OCI-LY7 (cell line): ENCODE measurements around the gene TBC1D3B. TPM values are rescaled to one million over a fixed set of nuclear protein-coding genes. Genes with fewer than 3 reads are reported as not detected.
"Not testable (repeated sequence)": the region's sequence is repeated elsewhere in the genome, so short reads cannot be mapped to it uniquely, and the experiment has no call there.

ENCODE experiments used
- BruUV-seq: library from RNA; stranded (reverse); fragments of 400-500 nt; replicated peaks from 2 replicates; lab custom pipeline; 2021; lab: Mats Ljungman, UMichigan
- CTCF ChIA-PET: fragments of 300-600 bp; sonication (Branson Sonifier 250); formaldehyde crosslinking; loops from one replicate; lab custom pipeline; 2022; ENCODE audit warnings: antibody characterized with exemption; ENCODE audit not compliant: unreplicated experiment; lab: Charles Lee
- POLR2A ChIA-PET: fragments of 300-600 bp; sonication (Branson Sonifier 250); formaldehyde crosslinking; loops from one replicate; lab custom pipeline; 2022; ENCODE audit warnings: antibody characterized with exemption; lab: Charles Lee
- DNase-seq: peaks from one replicate; pipeline ENCODE4 v3.0.0-alpha.2; 2015; ENCODE audit warnings: low spot score
- H2AFZ ChIP-seq: fragments of 200-600 bp; sonication (generic), shearing (Covaris generic); 2 replicates; pipeline ENCODE4 v1.6.1; 2014; ENCODE audit warnings: mild to moderate bottlenecking, antibody characterized with exemption, low read length, moderate library complexity
- H3K27ac ChIP-seq: fragments of 200-600 bp; sonication (generic); 2 replicates; pipeline ENCODE4 v1.5.1; 2014; ENCODE audit warnings: mixed run types, low read depth, mild to moderate bottlenecking, moderate library complexity, low read length, inconsistent platforms; ENCODE audit not compliant: poor library complexity, severe bottlenecking
- H3K36me3 ChIP-seq: fragments of 200-600 bp; sonication (generic); 2 replicates; pipeline ENCODE4 v1.6.1; 2014; ENCODE audit warnings: mild to moderate bottlenecking, antibody characterized with exemption, low read length, moderate library complexity, mixed read lengths; ENCODE audit not compliant: insufficient read depth
- H3K4me1 ChIP-seq: fragments of 200-600 bp; sonication (generic); 2 replicates; pipeline ENCODE4 v1.5.1; 2014; ENCODE audit warnings: mild to moderate bottlenecking, low read length; ENCODE audit not compliant: insufficient read depth, poor library complexity, severe bottlenecking
- H3K4me2 ChIP-seq: fragments of 200-600 bp; sonication (generic); 2 replicates; pipeline ENCODE4 v1.6.1; 2014; ENCODE audit warnings: mild to moderate bottlenecking, low read length
- H3K4me3 ChIP-seq: fragments of 200-600 bp; sonication (generic); 2 replicates; pipeline ENCODE4 v1.5.1; 2014; ENCODE audit warnings: mild to moderate bottlenecking, low read depth, low read length; ENCODE audit not compliant: poor library complexity, severe bottlenecking
- H3K79me2 ChIP-seq: fragments of 200-600 bp; sonication (generic); 2 replicates; pipeline ENCODE4 v1.6.1; 2016; ENCODE audit warnings: low read depth, mild to moderate bottlenecking, low read length, moderate library complexity, mixed read lengths; ENCODE audit not compliant: insufficient read depth
- H3K9me2 ChIP-seq: fragments of 200-600 bp; sonication (generic); 2 replicates; pipeline ENCODE4 v1.6.1; 2016; ENCODE audit warnings: mild to moderate bottlenecking, low read length, mixed read lengths; ENCODE audit not compliant: insufficient read depth
- H3K9me3 ChIP-seq: fragments of 200-600 bp; sonication (generic); 2 replicates; pipeline ENCODE4 v1.6.1; 2014; ENCODE audit warnings: mild to moderate bottlenecking, mixed run types, low read length, mixed read lengths
- H4K20me1 ChIP-seq: fragments of 200-600 bp; sonication (generic); 2 replicates; pipeline ENCODE4 v1.6.1; 2014; ENCODE audit warnings: mild to moderate bottlenecking, antibody characterized with exemption, low read length, moderate library complexity, mixed read lengths; ENCODE audit not compliant: insufficient read depth
- EZH2phosphoT487 ChIP-seq: fragments of 200-600 bp; sonication (generic); IDR thresholded peaks from 2 replicates; pipeline ENCODE4 v1.6.1; 2018; ENCODE audit warnings: low read depth, borderline replicate concordance, mild to moderate bottlenecking, mixed run types, antibody characterized with exemption, low read length, moderate library complexity, mixed read lengths
- intact Hi-C: fragments of 100-400 bp; cut with micrococcal nuclease; formaldehyde crosslinking; loops from one replicate; pipeline ENCODE4 v1.10.0; 2022; ENCODE audit not compliant: unreplicated experiment
- total RNA-seq, 2 experiments: library from RNA; depleted of rRNA in 1 of 2; stranded (reverse); fragments of >200 nt in 1 of 2; shearing (Covaris generic) in 1 of 2; gene quantifications; 2 replicates each; pipeline ENCODE4 v1.2.3, GENCODE V29; 2014 to 2022
- TF ChIP-seq, protein P1 (sequence below): fragments of 200-600 bp; sonication (generic); conservative IDR thresholded peaks from 2 replicates; pipeline ENCODE4 v1.5.1; 2014; ENCODE audit warnings: mild to moderate bottlenecking, antibody characterized with exemption, low read length, moderate library complexity, mixed read lengths

Gene TBC1D3B
- total RNA-seq, 2 experiments from 2014 or later: 3.0 to 13.8 TPM

DNA sequence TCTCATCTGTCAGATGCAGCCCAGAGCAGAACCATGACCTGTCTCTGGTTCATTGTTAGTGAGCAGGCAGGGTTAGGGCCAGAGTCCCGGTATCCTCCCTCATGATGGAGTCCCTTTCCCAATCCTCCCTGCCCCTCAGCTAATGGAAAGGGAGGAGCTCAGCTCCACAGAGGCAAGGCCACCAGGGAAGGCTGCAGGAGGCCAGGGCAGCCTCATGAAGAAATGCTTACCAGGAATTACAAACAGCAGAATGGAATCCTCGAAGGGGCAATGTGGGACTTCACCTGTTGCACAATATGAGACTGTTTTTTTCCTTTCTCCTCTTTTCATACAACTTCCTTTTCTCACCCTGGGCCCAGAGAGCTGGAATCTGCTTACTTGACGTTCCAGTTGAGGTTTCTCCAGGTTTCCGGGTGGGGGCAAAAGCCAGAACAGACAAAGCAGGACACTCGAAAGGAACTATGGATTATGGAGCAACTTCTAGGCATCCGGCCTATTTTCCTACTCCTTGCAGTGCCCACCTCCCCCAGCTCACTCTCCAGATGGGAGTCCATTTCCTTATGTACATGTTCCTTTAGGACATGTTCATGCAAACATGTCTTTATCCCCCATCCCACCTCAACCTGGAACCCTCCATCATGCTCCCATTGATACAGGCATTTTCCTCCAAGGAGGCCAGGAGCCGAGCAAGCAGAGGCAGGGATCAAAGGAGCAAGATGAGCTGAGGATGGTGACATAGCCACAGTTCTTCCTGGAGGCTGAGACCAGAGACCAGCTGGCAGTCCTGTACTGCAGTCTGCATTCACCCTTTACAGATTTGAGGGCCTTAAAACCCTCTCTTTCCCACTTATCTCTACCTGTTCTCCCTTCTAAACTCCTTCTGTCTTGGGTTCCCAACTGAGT is 39.2 kb upstream of the TBC1D3B start:
- BruUV-seq, CTCF ChIA-PET: not testable (repeated sequence)

DNA sequence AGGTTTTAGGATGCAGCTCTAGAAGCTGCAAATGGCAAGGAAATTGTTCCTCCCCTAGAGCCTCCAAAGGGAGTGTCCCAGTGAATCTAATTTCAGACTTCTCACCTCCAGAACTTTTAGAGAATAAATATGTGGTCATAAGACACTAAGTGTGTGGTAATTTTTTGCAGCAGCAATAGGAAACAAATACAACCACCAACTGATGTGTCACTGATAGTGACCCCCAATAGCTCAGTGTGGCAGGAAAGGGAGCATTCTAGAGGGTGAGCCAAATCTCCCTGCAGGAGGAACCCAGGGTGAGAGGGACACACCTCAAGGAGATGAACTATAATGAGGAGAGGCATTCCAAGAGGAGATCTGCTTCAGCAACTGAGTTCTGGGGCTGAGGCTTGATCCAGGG is 38.5 kb upstream of the TBC1D3B start:
- CTCF ChIA-PET: no interaction called here
- Histone ChIP-seq H3K27ac (no peak overlapping the region), H3K4me2 (no peak overlapping the region), H3K9me2 (no peaks in the 10 kb centered on the region), H3K36me3 (no peaks in the 10 kb centered on the region), H3K9me3 (no peaks in the 10 kb centered on the region), H3K79me2 (no peaks in the 10 kb centered on the region), H3K4me3 (no peak overlapping the region), H2AFZ (no peak overlapping the region), H3K4me1 (peaks cover 24% of the 10 kb centered on the region), H4K20me1 (no peaks in the 10 kb centered on the region)
- intact Hi-C loops: no loop called here
- TF ChIP-seq EZH2phosphoT487: no peak
- TF ChIP-seq, protein P1, sequence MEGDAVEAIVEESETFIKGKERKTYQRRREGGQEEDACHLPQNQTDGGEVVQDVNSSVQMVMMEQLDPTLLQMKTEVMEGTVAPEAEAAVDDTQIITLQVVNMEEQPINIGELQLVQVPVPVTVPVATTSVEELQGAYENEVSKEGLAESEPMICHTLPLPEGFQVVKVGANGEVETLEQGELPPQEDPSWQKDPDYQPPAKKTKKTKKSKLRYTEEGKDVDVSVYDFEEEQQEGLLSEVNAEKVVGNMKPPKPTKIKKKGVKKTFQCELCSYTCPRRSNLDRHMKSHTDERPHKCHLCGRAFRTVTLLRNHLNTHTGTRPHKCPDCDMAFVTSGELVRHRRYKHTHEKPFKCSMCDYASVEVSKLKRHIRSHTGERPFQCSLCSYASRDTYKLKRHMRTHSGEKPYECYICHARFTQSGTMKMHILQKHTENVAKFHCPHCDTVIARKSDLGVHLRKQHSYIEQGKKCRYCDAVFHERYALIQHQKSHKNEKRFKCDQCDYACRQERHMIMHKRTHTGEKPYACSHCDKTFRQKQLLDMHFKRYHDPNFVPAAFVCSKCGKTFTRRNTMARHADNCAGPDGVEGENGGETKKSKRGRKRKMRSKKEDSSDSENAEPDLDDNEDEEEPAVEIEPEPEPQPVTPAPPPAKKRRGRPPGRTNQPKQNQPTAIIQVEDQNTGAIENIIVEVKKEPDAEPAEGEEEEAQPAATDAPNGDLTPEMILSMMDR: no peak
- POLR2A ChIA-PET: no interaction called here
- no TSS peak for BruUV-seq
- DNase-seq: no peak

More for the DNA sequence above, 39.2 kb upstream of the TBC1D3B start:
- H3K4me1 ChIP-seq: peaks cover 16% of the 10 kb centered on the region
- POLR2A ChIA-PET, DNase-seq, H3K9me2 ChIP-seq, intact Hi-C loops, H3K27ac ChIP-seq, H2AFZ ChIP-seq, H3K36me3 ChIP-seq, H3K9me3 ChIP-seq, H3K4me2 ChIP-seq, H3K79me2 ChIP-seq, H3K4me3 ChIP-seq, H4K20me1 ChIP-seq: not testable (repeated sequence)

DNA sequence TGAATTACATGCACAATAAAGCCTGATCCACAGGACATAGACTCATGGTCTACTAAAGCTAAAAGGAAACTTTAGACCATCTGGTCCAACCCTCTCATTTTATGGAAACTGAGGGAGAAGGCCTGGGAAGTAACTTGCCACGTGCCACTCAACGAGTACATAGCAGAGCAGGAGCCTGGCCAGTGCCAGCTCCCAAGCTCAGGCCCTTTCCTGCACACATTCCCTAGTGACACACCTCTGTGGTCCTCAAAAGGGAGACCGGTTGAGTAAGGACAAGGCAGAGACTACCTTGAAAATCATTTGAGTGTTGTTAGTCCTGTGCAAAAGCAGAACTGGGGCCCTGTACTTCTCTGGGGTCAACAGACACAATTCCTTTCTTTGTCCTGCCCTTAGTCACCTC is 37.3 kb upstream of the TBC1D3B start:
- BruUV-seq: no TSS peak
- intact Hi-C loops: no loop called here
- Histone ChIP-seq H3K4me3 (no peak overlapping the region), H3K27ac (no peak overlapping the region), H3K4me1 (peaks cover 30% of the 10 kb centered on the region), H2AFZ (no peak overlapping the region), H3K9me3 (no peaks in the 10 kb centered on the region), H3K79me2 (no peaks in the 10 kb centered on the region), H3K9me2 (no peaks in the 10 kb centered on the region), H3K4me2 (no peak overlapping the region), H3K36me3 (no peaks in the 10 kb centered on the region), H4K20me1 (no peaks in the 10 kb centered on the region)
- no peak for DNase-seq
- ChIA-PET POLR2A (no interaction called here), CTCF (no interaction called here)
- no peak for TF ChIP-seq EZH2phosphoT487
- TF ChIP-seq, protein P1: no peak
